SK-N-MC (cell line): ENCODE measurements around the gene HLA-A.
"Not testable (repeated sequence)": the region's sequence is repeated elsewhere in the genome, so short reads cannot be mapped to it uniquely, and the experiment has no call there.

Experiments used
- DNase-seq: peaks from one replicate; pipeline ENCODE4 v3.0.0-alpha.2; 2011; ENCODE audit warnings: low read depth, low spot score
- H3K27ac ChIP-seq: fragments of 200-600 bp; sonication (generic); 2 replicates; pipeline ENCODE4 v1.5.1; 2016; ENCODE audit warnings: mixed run types
- H3K36me3 ChIP-seq: fragments of 200-600 bp; sonication (generic); 2 replicates; pipeline ENCODE4 v1.6.1; 2017; ENCODE audit warnings: antibody characterized with exemption, low read length, mixed read lengths; ENCODE audit not compliant: insufficient read depth
- H3K4me3 ChIP-seq: fragments of 200-600 bp; sonication (generic); 2 replicates; pipeline ENCODE4 v1.5.1; 2016
- H3K9ac ChIP-seq: fragments of 200-600 bp; sonication (generic); 2 replicates; pipeline ENCODE4 v1.8.0; 2017; ENCODE audit warnings: mixed run types, mixed read lengths; ENCODE audit not compliant: insufficient read length
- H3K9me3 ChIP-seq: fragments of 200-600 bp; sonication (generic); 2 replicates; pipeline ENCODE4 v1.6.1; 2017; ENCODE audit warnings: low read depth, mild to moderate bottlenecking, antibody characterized with exemption, low read length, moderate library complexity, mixed read lengths
- EZH2 ChIP-seq: fragments of 200-600 bp; sonication (generic); IDR thresholded peaks from one replicate; pipeline ENCODE4 v1.6.1; 2017; ENCODE audit warnings: antibody characterized with exemption
- FOXP2 ChIP-seq: optimal IDR thresholded peaks from 2 replicates; pipeline ENCODE3; 2011; ENCODE audit warnings: mild to moderate bottlenecking, moderate library complexity; ENCODE audit not compliant: insufficient read depth; ENCODE audit errors: extremely low read length, control extremely low read depth
- POLR2AphosphoS5 ChIP-seq: IDR thresholded peaks from 2 replicates; pipeline ENCODE4 v1.6.1; 2012; ENCODE audit warnings: mild to moderate bottlenecking, low read depth, low read length, borderline replicate concordance

The HLA-A gene

DNA sequence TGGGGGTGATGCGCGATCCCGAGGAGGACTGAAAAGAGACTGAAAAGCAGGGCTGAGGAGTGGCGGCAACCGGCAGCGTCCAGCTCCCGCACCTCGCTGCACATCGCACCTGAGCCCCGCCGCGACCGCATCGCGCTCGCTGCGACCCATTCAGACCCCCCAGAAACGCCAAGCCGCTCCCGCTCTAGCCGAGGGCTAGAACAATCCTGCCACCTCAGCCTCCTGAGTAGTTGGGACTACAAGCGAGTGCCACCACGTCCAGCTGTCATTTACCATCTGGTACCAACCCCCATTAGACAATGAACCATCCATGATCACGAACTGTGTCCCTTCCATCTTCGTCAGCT is 33.2 kb downstream of the HLA-A start:
- Histone ChIP-seq H3K27ac (no peak overlapping the region), H3K9ac (no peak overlapping the region), H3K36me3 (no peaks in the 10 kb centered on the region), H3K4me3 (peak overlapping the region; percentile 89), H3K9me3 (no peaks in the 10 kb centered on the region)
- DNase-seq = no peak
- TF ChIP-seq EZH2 (no peak), POLR2AphosphoS5 (no peak), FOXP2 (no peak)

DNA sequence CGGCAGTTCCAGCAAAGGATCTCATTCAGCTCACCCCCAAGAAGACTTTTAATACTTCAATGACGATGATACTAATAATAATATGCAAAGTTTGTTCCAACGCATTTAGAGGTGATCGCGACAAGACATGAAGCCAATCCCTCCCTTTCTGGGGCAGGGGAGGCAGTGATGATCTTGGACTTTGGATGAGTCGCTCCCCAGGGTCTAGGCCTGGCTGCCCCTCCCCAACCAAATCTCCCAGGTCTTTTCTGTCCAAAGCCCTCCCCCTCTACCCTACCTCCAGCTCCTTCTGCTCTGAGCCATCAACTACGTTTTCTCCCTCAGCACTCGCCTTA is 33.9 kb downstream of the HLA-A start:
- Histone ChIP-seq H3K9me3 (no peaks in the 10 kb centered on the region), H3K4me3 (peak overlapping the region; percentile 89), H3K9ac (peak overlapping the region; percentile 74), H3K36me3 (no peaks in the 10 kb centered on the region), H3K27ac (no peak overlapping the region)
- no peak for TF ChIP-seq POLR2AphosphoS5
- no peak for TF ChIP-seq FOXP2
- no peak for TF ChIP-seq EZH2
- DNase-seq = no peak

DNA sequence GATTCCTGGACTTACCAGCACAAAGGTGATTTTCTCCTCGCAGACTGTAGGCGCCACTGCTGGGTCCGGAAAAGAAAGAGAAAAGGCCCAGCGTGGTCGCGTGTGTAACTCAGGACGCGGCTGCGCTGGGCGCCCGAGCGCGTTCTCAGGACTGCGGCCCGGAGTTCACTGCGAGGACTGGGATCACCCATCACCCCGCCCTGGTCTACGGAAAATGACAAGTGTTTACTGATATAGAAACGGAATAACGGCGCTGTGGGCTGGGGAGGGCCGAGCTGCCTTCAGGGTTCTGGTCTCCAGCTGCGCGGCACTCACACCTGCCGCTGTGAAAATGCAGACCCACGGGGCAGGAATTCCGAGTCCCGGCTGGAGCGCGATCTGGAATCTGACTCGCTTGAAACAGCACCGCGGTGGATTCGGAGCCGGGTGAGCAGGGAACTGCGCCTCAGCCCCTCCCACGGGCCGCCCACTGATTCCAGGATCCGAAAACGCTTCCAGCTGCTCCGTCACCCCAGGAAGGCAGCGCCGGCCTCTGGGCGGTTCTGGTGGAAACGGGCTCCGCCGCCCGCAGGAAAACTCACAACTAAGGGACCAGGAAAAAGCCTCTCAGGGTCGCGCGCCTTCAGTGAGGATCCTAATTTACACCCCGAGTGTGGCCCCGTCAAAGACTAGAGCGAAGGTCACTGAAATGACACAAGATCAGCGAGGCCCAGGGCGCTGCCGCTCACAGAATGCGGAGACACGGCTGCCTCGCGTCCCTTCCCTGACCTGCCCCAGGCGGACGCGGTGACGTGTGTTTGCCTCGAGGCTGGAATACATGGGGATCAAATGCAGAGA is 34.5 kb downstream of the HLA-A start:
- H3K9ac ChIP-seq = peak overlapping the region; percentile 74
- H3K9me3 ChIP-seq = no peaks in the 10 kb centered on the region
- H3K36me3 ChIP-seq = no peaks in the 10 kb centered on the region
- DNase-seq = no peak
- no peak overlapping the region for H3K27ac ChIP-seq
- H3K4me3 ChIP-seq = peak overlapping the region; percentile 89
- no peak for TF ChIP-seq FOXP2
- TF ChIP-seq POLR2AphosphoS5 = no peak
- TF ChIP-seq EZH2 = no peak

DNA sequence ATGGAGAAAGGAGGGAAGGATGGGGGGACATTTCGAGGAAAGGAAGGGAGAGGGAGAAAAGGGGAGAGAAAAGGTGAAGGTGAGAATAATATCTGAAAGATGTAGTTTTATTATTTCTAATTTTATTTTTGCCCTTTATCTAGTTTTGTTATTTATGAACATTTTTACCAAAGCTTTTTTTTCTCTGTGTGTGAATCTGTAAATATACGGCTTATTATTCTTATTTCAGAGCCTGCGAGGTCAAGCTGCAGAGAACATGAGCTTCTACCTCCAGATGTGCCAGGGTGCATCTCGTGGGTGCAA is 35.0 kb downstream of the HLA-A start:
- no peak for DNase-seq
- H3K36me3 ChIP-seq = no peaks in the 10 kb centered on the region
- no peak overlapping the region for H3K27ac ChIP-seq
- TF ChIP-seq EZH2 (no peak), FOXP2 (no peak), POLR2AphosphoS5 (no peak)
- H3K9me3 ChIP-seq = no peaks in the 10 kb centered on the region
- H3K4me3 ChIP-seq = peak overlapping the region; percentile 89
- peak overlapping the region; percentile 74 for H3K9ac ChIP-seq

DNA sequence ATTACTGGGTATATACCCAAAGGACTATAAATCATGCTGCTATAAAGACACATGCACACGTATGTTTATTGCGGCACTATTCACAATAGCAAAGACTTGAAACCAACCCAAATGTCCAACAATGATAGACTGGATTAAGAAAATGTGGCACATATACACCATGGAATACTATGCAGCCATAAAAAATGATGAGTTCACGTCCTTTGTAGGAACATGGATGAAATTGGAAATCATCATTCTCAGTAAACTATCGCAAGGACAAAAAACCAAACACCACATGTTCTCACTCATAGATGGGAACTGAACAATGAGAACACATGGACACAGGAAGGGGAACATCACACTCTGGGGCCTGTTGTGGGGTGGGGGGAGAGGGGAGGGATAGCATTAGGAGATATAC is 37.7 kb downstream of the HLA-A start:
- not testable (repeated sequence) for H3K4me3 ChIP-seq, H3K36me3 ChIP-seq, DNase-seq, H3K27ac ChIP-seq, H3K9me3 ChIP-seq, H3K9ac ChIP-seq

DNA sequence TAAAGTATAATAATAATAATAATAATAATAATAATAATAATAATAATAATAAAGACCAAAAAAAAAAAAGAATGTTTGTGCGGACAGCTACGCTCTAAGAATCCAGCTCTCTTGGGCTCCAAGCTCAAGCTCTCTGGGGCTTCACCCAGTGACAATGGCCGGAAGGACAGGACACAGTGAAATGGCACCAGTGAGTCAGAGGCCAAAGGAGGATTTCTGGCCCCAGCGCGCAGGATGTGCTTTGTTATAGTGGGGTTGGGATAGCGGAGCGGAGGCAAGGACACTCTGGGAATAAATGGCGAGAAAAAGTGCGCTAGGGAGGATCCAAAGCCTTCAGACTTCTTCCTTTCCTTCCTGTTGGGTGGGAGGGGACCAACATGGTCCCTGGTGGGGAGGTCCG is 38.2 kb downstream of the HLA-A start:
- DNase-seq = no peak
- Histone ChIP-seq H3K4me3 (no peak overlapping the region), H3K9ac (no peak overlapping the region), H3K27ac (no peak overlapping the region), H3K36me3 (no peaks in the 10 kb centered on the region), H3K9me3 (no peaks in the 10 kb centered on the region)
- TF ChIP-seq EZH2 (no peak), POLR2AphosphoS5 (no peak), FOXP2 (no peak)

DNA sequence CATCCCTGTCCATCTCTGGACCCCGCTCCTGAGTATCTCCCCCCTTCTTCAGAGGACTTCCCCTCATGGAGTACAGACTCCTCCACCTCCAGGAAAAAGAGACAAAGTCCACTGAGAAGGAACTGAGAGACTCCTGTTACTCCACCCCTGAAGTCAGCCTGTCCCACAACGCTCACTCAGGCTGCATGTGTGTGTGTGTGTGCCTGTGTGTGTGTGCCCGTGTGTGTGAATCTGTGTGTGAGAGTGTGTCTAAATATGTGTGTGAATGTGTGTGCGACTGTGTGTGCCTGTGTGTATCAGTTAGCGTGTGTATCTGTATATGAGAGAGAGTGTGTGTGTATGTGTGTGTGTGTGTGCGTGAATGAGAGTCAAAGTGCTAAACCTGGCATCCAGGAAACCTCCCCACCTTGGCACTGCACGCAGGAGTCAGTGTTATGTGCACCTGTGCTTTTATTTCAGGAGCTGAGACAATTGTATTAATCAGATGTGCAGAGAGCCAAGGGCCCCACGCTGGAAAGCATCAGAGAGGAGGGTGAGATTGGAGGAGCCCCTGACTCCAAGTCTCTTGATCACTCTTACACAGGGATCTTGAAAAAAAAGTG is 39.0 kb downstream of the HLA-A start:
- Histone ChIP-seq H3K27ac (no peak overlapping the region), H3K36me3 (no peaks in the 10 kb centered on the region), H3K9me3 (no peaks in the 10 kb centered on the region), H3K9ac (no peak overlapping the region), H3K4me3 (no peak overlapping the region)
- DNase-seq = no peak
- TF ChIP-seq POLR2AphosphoS5 = no peak
- TF ChIP-seq FOXP2 = no peak
- TF ChIP-seq EZH2 = no peak

DNA sequence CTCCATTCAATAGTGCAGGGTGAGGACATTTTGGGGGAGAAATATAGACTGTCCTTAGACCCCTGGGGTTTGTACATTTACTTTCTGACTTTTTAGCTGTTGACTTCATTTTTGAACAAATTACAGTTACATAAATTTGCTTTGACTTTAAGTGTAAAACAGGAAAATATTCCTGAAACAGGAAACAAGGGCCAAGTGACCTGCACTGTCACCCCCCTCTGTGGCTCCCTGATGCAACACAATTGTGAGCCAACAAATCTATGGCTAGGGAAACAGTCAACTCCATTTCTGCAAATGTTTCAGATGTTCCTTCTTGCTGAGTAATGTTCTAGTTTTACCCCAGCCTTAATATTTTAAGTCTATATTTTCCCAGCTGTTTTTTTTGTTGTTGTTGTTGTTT is 39.8 kb downstream of the HLA-A start:
- no peaks in the 10 kb centered on the region for H3K9me3 ChIP-seq
- no peaks in the 10 kb centered on the region for H3K36me3 ChIP-seq
- TF ChIP-seq FOXP2 (no peak), EZH2 (no peak), POLR2AphosphoS5 (no peak)
- no peak overlapping the region for H3K4me3 ChIP-seq
- H3K27ac ChIP-seq = no peak overlapping the region
- no peak for DNase-seq
- no peak overlapping the region for H3K9ac ChIP-seq

DNA sequence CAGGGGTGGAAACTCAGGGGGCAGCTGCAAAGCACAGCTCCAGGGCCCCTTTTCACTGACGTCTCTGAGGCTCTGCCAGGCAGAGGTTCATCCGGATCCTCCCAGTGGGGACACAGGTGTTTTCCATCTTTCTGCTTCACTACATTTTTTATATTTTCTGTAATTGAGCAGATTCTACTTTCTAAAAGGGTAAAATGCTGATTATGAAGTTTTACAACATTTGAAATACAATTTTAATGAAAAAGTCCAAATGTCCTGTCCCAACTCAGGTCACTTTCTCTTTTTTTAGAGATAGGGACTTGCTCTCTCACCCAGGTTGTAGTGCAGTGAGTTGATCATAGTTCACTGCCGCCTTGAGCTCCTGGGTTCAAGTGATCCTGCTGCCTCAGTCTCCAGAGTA is 41.9 kb downstream of the HLA-A start:
- Histone ChIP-seq H3K36me3 (no peaks in the 10 kb centered on the region), H3K27ac (no peak overlapping the region), H3K9ac (no peak overlapping the region), H3K9me3 (no peaks in the 10 kb centered on the region), H3K4me3 (no peak overlapping the region)
- no peak for TF ChIP-seq POLR2AphosphoS5
- TF ChIP-seq FOXP2 = no peak
- no peak for DNase-seq
